Gastrocnemius medialis (tissue), 4 donors: Measurements from ENCODE around the gene LDHAL6B.

Experiments
- CTCF ChIP-seq, 5 experiments: fragments of 450-650 bp in 3 of 5; fragments of 200-600 bp in 2 of 5; sonication (generic) in 2 of 5; IDR thresholded peaks in 4 of 5; conservative IDR thresholded peaks in 1 of 5; 1 replicate in 4 of 5; 2 replicates in 1 of 5; pipeline ENCODE4 v1.5.1; 2016 to 2019; ENCODE audit warnings: antibody characterized with exemption in 5 of 5, mild to moderate bottlenecking in 3 of 5, moderate library complexity in 3 of 5
- POLR2A ChIP-seq, 2 donors: fragments of 450-650 bp; IDR thresholded peaks; one replicate each; pipeline ENCODE4 v1.6.1; 2017; ENCODE audit warnings: antibody characterized with exemption in 2 of 2, mild to moderate bottlenecking in 2 of 2, moderate library complexity in 2 of 2

GRCh38 chr15:59252137-59252536, 45.5 kb downstream of the LDHAL6B start:
- TF ChIP-seq CTCF (IDR thresholded peaks at IDR 0.05 in 4 of 5, conservative IDR thresholded peaks at IDR 0.05 in 1 of 5) (no peak), POLR2A (IDR thresholded peaks at IDR 0.05) (no peak)
